GM10266 (cell line): ENCODE data around the gene RAB1B.
A peak's percentile ranks its signal among the peaks of the same experiment; 100 is the strongest.

Experiments used
- DNase-seq: peaks from one replicate; pipeline ENCODE4 v3.0.0; 2012; ENCODE audit errors: extremely low spot score
- CTCF ChIP-seq: IDR thresholded peaks from 2 replicates; pipeline ENCODE4 v1.5.1; 2012; ENCODE audit warnings: mild to moderate bottlenecking, low read depth; ENCODE audit not compliant: control insufficient read depth, insufficient read depth; ENCODE audit errors: missing control alignments

RAB1B gene

GRCh38 chr11:66284526-66285078 lies 16.2 kb downstream of the RAB1B start:
- no peak for TF ChIP-seq CTCF
- no peak for DNase-seq

DNA sequence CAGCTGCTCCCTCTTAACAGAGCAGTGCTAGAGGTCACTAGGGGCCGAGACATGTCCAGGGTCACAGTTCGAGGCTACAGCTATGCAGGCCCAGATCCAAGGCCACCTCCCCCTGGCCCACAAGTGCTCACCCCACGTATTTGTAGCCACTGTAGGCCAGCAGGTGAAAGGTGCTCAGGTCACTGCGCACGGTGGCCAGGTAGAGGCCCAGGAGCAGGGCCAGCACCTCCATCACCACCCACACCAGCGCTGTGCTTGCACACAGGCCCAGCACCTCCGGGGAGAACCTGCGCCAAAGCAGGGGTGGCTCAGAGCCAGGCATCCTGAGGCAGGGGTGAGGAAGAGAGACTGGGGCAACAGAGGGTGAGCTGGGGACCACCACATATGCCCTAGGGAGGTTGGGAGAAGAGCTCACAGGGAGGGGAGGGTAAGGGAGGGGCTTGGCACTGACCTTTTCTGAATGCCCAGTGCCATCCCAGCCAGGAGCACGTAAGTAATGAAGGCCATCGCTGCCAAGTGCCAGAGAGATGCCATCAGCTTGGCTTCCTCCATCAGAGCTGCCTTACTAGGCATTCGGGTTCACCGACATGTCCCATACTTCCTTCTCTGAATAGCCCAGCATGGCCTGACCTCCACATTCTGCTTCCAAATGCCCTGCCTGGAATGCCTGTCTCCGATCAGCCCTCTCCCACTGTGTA lies 17.0 kb downstream of the RAB1B start:
- TF ChIP-seq CTCF = no peak
- DNase-seq = no peak

- no peak for DNase-seq
Observed at GRCh38 chr11:66286699-66287098, 18.3 kb downstream of the RAB1B start.

GRCh38 chr11:66287211-66287888 lies 18.9 kb downstream of the RAB1B start:
- no peak for DNase-seq
- TF ChIP-seq CTCF = no peak

More at GRCh38 chr11:66286699-66287098, 18.3 kb downstream of the RAB1B start:
- TF ChIP-seq CTCF = no peak

DNA sequence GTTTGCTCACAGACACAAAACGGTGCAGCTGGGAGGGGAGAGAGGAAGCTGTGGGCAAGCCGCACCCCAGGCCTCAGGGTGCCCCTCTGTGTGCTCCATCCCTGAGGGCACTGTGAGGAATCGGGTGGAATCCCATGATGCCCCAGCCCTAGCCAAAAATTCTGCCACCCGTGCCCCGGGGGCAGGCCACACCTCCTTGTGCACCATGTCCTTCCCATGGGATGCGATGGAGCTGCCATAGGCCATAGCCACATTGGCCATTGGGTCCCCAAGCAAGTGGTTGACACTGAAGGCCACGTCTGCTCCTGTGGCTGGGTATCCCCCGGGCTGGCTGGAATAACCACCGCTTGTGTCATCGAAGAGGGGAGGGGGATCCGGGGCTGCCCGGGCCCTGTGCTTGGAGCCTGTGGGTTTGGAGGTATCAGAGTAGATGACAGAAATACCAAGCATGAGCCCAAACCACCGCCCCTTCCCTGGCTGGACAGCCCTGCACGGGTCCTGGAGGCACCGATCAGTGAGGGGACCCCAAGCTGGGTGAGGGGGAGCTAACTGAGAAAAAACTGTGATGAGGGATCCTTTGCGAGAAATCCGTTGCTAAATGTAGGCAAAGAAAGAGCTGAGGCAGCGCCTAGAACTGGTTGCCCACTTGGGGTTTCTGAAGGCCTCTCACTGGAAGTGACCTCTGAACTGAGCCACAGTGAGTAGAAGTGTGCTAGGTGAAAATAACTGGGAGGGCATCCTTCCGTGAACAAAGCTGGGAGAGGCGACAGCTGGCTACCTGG lies 19.6 kb downstream of the RAB1B start:
- no peak for DNase-seq
- TF ChIP-seq CTCF = no peak

- peak; percentile 16 for TF ChIP-seq CTCF
- peak; percentile 100 for DNase-seq
Observed at GRCh38 chr11:66288671-66289547, 20.5 kb downstream of the RAB1B start, which contains the start of gene YIF1A. Gene YIF1A (minus strand): TSS chr11:66289143. CDS start chr11:66288985, 158 bp downstream.
